ENCODE measurements around the gene CACNA2D4.

Gene CACNA2D4

DNA sequence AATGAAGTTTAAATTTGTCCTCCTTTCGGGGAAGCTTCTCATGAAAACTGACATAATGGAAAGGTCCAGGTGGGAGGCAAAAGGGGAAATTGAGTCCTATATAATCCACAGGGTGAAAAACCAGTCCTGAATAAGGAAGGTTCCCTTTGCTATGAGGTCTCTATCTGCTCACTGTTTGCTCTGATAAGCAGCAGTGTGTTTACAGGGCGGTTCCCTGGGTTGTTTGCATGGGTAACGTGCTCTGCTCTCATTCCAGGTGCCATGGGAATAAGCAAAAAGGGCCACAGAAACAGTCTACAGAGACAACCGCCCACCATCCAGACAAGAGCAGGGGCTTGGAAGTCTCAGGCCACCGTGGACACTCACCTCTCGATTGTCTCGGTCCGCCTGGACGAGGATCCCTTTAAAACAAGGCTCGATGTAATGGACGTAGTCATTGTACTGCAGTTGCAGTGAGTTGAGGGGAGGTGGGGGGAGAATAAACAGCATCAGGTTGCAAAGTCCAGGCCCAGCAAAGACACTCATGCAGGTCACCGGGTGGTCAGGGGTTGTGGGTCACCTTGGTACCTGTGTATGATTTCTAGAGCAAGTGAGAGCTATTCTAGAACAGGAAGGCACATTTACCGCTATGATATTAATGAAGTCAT lies 32.7 kb downstream of the CACNA2D4 start:
- DNase-seq, result no peak

DNA sequence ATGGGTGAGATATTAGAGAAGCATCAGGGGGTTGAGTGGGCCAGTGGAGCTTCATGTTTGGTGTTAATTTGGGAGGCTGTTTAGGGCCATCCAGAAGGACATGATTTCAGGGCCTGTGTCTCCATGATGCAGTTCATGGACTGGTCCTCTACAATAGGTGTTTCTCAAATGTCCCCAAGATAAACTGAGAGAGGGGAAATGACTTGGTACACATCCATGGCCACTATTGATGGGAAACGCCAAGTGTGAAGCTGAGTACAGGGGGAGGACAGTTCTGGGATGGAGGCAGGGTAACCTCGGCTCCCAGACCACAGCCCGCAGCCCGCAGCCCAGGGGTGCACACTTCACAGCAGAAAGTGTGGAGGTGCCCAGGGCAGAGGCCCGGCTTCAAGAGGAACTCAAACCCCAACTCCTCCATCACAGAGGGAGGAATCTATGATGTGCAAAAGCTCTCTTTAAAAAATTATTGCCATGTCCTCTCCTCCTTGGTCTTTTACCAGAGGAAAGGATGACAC lies 33.3 kb downstream of the CACNA2D4 start:
- DNase-seq, result no peak

DNA sequence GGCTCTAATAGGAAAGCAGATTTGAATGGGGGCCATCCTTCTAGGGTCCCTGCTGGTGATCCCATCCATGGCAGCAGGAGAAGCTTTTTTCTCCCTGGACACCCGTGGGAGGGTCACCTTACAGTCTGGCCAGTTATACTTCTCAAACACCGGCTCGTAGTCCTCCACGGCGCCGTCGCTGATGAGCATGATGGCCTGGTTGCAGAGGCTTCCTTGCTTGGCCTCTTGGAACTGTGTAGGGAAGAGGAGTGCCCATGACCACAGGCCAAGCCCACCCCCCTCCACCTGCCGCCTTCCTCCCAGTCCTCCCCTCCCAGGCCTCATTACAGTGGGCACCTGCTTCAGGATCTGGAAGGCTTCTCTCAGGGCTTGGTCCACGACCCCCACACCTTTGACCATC lies 33.8 kb downstream of the CACNA2D4 start:
- no peak for DNase-seq

DNA sequence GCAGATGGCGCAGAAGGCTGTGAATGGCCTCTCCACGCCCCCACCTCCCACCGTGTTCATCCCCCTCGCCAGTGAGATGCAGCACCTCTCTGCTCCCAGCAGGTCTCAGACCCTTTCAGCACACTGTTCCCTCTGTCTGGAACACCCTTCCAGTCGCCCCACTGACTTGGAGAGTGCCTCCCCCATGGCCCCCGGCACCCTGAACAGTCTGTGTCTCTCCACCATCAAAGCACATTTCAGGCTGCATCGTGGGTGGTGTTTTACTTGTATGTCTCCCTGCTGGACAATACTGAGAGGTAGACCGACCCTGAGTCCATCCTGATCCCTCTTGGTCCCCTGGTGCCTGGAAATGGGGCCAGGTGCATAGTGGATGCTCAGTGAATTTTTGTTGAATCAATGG lies 34.9 kb downstream of the CACNA2D4 start:
- DNase-seq, result no peak

DNA sequence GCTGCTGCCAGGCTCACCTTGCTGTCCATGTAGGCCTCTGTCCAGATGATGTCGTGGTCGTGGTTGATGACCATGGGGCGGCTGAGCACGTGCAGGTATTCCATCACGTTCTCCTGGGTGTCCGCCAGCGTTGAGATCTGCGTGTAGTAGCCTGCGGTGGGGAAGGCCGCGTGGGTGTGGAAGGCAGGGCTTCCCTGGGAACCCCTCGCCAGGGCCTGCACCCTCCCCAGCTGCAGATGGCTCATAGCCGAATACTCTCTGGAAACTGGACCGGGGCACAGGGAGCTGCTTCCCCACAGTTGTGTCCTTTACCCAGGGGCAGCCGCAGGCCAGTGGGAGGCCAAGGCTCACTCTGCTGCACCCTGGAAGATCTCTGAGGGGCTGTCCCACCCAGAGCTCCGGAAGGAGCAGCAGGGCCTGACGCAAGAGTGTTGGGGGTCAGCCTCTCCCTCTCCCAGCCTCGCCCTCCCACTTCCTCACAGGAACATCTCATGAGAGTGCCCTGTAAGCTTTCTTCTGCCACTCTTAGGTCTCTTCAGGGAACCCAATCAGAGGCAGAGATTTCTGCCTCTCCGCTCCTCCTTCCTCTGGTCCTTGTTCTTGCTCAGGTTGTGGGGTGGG lies 35.5 kb downstream of the CACNA2D4 start:
- DNase-seq, result no peak

DNA sequence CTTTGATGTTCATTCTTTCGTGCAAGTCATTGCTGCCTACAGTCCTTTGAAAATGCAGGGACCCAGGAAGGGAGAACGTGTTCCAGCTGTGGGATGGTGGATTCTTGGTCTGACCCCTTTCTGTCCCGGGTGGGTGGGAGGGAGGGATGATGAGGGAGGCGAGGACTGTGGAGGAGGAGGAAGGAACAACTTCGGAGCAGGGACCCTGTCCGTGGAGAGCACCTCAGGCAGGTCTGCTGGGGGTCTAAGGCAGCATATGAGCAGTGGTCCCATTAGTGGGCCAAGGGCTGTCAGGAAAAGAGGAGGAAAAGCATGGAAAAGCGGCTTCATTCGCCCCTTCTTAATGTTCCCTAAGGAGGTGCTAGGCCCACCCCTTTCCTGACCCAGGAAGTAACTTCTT lies 36.0 kb downstream of the CACNA2D4 start:
- DNase-seq, result no peak

DNA sequence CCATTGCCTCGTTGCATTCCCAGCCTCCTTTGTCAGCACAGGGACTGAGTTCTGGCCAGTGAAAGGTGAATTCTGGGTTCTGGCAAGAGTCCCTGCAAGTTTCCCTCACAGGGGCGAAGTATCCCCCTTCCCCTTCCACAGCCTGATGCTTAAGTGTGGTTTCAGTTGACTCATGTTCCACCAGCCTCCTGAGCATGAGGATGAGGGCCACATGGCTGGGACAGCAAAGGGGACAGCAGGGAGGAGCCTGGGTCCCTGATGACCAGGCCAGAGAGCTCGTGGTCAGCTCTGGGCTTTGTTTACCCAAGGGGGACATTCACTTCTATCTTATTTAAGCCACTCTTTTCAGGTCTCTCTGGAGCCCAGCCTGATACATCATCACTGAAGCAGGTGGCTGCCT lies 36.5 kb downstream of the CACNA2D4 start:
- no peak for DNase-seq

DNA sequence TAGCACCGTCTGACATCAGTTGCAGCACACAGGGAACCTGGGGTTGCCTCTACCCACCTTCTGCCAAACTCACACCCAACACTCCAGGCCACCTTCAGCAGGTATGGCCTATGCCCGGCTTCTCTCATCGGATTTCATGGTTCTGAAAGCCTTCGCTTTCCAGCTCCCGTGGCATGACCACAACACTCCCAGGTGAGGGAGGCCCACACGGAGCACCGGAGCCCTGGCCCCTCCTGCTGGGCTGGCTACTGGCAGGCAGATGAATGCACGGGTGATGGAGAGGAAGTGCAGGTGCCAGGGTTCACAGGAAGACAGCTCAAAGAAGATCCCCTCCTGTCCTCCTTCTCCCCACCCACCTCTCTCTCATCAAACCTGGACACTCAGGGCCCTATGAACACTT lies 37.2 kb downstream of the CACNA2D4 start:
- DNase-seq, result no peak

DNA sequence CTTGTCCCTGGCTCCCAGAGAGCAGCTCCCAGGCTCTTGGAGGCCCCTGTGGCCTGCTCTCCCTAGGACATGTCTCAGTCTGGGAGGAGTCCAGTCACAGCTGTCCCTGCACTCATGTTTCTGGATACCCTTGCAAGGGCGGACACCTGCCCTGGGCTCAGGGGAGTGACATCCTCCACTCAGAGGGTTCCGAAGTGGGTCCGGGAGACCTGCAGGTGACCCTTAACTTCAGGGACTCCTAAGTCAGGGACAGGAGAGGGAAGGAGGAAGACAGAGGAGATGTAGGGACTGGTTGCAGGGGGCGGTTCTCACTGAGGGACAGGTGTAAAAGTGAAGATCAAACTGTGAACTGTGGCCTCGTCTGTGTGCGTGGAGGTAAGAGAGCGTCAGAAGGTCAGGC lies 37.6 kb downstream of the CACNA2D4 start:
- DNase-seq, result no peak

DNA sequence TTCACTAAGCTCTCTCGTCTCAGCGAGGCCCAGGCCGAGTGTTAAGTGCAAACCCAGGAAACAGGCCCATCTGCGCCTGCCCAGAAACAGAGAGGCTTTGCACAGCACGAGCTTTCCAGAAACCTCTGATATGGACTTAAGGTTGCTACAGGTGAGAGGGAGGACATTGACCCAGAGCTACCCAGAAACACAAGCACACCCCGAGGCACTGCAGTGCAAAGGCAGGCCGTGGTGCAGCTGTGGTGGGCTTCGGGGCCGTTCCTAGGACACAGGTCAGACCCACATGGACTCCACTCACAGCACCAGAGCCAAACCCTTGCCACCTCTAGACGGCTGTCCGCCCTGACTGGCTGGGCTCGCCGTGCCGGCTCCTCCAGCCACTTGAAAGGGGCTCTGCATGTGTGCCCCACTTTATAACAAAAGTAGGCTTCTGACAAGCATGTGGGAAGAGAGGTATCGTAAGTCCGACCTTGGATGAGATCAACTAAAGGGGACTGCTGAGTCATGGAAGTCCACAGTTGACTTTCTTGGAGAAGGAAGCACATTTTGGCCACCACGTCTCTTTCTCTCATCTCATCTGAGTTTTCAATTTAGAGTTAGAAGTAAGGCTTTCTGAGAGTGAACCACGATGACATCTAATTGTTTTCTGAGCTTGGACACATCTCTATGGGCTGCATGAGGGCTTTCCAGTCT lies 38.2 kb downstream of the CACNA2D4 start:
- DNase-seq, result no peak

DNA sequence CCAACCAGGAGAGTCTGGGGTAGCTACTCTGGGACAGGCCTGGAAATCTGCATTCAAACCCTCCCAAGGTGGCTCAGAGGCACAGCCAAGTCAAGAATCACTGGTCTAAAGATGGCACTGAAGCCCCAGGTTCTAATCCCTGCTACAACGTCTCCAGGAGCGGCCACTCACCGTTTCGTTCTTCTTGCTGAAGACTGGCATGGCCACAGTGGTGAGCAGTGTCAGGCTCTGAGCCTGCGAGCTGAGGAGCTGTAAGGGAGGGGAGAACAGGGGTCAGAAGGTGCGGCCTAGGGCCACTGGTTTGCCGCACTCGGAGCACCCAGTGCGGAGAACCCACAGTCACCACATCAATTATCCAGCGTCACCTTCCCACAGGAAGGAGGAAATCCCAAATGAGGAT lies 38.8 kb downstream of the CACNA2D4 start:
- no peak for DNase-seq

DNA sequence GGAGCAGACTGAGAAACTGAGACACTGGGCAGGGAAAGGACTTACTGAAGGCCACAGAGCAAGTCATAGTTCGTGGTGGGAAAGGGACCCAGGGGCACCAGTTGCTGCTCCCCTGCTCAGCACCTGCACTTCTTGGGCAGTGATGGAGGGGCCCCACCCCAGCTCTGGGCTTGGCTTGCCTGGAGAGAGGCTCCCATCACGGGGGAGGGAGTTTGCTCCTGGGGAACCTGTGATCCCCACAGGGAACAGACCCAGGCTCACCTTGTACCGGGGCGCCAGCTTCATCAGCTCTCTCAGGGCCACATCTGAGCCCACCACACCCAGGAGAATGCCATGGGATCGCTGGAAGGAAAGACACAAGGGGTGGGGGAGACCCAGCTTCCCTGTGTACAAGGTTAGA lies 39.8 kb downstream of the CACNA2D4 start:
- no peak for DNase-seq

DNA sequence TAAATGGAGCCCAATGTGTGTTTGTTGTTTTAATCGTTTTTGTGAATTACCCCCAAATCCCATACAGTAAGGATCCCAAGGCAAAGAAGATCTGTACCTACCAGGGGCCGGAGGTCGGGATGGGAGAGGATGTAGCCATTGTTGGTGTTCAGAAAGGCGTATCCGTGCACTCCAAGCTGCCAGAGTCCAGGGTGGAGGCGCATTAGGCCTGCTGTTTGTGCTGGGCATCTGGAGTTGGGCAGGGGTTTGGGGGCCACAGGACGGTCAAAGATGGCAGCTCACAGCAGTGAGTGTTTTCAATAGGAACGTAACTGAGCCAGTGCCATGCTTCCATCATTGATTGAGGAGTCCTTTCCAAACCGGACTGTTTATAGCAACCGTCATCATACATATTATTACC lies 40.2 kb downstream of the CACNA2D4 start:
- DNase-seq, result no peak

DNA sequence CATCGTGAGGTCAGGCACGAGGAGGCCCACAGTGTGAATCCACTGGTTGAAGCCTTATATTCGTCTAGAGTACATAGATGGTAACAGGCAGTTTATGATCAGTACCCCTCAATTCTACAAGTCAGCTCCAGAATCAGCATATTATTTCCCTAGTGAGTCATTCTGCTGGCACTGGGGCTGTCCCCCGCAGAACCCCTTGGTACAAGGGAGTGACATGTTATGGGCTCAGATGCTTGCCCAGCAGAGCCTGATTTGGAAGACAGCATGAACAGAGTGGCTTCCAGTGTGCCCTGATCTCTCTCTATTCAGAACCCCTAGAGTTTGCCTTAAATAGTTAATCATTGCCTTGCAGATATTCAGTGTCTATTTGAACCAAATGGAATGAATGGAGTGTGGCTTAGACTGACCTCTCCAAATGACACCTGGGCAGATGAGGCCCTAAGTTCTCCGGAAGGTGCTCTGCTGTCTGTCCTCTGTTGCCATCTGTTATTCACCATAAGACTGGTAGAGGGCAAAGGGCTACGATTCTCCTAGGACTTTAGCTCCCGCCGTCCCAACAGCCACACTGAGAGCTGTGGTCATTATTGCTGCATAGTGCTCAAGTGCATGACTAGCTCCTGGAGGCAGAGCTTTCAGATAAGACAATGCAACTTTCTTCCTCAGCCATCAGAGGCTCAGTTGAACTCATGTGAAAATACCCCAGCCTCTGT lies 41.1 kb downstream of the CACNA2D4 start:
- DNase-seq, result no peak

DNA sequence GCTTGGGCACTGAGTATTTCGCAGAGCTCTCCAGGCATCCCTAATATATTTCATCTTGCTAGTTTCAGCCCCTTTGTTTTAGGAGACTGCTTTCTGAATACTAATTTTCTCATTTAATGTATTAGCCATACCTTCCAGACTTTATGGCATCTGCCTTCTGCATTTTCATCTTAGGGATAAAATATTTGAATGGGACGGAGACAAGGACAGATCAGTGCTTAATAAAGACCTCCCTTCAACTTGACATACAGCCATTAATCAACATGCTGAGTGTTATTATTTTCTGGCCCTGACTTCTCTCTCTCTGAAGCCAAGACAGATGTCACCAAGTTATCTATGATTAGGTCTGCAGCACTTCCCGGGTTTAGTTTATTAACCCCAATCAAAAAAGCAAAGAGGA lies 42.4 kb downstream of the CACNA2D4 start:
- no peak for DNase-seq

DNA sequence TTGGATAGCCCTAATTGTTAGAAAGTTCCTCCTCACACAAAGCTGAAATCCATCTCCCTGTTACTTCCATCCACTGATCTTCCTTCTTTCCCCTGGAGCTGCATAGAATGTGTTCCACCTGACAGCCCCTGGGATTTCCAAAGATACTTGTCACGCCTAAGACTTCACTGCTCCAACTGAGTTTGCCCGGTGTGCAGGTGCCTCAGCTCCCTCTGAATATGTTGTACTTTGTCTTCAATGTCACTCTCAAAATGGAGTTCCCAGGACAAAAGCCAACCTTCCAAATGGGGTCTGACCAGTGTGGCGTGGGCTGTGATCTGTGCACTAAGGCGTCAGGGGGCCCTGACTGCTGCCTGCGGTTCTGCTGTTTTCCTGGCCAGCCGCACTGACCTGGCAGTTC lies 42.8 kb downstream of the CACNA2D4 start:
- no peak for DNase-seq

DNA sequence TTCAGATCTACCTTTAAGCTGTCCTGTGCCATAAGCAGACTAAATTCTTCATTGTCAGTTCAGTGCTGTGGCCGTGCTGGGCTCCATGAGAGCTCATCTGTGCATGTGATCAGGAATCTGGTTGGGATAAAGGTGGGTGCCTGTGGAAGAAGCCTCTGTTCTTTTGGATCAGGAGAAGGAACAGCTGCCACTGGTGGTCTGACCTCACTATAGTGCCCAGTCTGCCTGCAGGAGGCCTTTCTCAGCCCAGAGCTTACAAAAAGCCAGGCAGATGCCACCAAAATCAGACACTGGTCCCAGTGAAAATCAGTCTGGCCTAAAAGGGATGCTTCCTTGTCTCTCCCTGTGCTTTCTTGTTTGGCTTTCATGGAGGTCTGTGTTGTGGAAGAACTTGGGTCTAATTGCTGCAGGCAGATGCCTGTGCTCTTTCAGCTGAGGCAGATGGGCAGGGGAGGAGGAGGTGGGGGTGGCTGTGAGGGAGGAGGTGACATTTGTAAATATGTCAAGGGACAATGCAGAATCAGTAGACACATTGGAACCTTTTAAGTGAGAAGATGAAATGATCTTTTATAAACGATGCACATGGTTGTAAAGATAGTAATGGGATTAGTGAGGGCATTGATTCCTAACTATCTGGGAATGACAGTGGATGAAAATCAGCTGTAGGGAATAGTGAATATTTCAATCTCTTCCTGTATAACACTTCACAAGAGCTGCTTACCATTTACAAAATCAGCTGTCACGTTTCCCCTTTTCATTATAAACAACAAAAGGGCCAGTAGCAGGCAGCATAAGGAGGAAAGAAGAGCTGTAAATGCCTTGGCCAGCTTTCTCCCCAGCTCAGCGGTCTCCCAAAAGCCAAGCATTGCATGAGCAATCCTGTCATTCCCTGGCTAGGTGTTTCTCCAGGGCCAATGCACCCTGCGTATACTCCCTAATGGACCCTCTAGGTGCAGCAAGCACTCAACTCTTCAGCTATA lies 44.6 kb downstream of the CACNA2D4 start:
- DNase-seq, result no peak

DNA sequence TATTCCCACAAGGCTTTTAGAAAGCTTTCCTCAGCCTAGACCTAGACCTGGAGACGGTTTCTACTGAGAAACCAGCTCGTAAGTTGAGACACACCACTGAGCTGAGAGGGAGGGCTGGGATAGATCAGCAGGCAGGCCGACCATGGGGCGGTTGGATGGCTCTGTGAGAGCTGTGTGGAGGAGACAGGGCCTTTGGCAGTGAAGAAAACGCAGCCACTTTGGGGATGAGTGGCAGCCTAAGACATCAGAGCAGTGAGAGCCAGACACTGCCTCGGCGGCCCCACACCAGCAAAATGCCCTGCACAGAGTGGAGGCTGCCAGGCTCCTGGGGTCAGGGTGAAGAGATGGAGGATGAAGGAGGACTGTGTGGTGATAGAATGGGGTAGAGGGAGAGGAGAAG lies 46.0 kb downstream of the CACNA2D4 start:
- no peak for DNase-seq

DNA sequence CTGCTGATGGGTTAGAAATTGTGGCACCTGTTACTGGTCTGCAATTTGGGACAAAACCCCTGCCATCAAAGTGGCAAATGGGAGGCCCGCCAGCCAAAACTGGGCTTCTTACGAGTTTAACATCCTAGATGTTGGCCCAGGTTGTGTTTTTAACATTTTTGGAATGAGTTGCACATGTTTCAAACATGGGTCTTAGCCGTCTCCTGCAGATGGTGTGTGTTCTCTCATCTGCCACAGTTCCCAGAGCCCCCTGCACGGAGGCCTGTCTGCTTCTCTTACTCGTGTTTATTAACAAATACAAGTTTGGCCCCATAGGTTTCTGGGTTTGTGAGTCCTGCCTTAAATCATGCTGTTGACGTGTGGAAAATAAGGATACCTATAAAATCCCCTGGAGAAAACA lies 46.5 kb downstream of the CACNA2D4 start:
- DNase-seq, result no peak

DNA sequence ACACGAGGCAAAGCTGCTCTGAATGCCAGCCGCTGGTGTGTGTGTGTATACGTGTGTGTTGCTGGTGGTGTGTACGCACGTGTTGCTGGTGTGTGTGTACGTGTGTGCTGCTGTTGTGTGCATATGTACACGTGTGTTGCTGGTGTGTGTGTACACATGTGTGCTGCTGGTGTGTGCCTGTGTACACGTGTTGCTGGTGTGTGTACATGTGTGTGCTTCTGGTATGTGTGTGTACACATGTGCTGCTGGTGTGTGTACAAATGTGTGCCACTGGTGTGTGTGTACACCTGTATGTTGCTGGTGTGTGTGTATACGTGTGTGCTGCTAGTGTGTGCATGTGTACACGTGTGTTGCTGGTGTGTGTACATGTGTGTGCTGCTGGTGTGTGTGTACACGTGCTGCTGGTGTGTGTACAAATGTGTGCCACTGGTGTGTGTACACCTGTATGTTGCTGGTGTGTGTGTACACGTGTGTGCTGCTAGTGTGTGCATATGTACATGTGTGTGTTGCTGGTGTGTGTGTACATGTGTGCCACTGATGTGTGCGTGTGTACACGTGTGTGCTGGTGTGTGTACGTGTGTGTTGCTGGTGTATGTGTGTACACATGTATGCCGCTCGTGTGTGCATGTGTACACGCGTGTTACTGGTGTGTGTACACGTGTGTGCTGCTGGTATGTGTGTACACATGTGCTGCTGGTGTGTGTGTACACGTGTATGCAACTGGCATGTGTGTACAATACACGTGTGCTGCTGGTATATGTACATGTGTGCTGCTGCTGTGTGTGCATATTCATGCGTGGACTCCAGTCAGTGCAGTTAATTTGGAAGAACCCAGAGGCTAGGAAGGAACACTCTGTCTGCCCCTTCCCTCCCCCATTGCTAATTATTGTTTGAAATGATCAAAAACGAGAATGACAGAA lies 47.2 kb downstream of the CACNA2D4 start:
- DNase-seq, result no peak

DNA sequence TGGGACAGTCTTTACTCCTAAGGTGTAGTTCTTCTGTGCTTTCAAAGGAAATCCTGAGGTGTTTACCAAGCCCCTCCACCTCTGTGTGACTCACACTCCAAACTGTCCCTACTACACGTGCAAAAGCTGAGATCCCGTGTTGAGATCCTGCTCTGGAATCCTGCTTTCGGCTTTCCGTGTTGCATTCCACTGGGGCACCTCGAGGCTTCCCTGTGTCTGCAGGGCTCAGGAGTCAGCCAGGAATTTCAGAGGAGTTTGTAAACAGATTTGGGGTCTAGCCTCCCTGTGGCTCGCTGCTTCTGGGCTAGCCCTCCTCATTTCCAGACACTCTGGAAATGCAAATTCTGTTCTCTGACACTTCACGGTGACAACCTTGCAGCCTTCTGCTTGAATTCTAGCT lies 48.4 kb downstream of the CACNA2D4 start:
- no peak for DNase-seq

All from CD4-positive, alpha-beta T cell treated with Interleukin-15 for 1 hour (primary cell).